Activated effector memory CD4-positive, alpha-beta T cell treated with Interleukin-2 at 50 U/mL for 16 hours (primary cell): Measurements from ENCODE around the gene PRKCQ.

Experiments
- DNase-seq: peaks from one replicate; pipeline ENCODE4 v3.0.0-alpha.2; 2020

PRKCQ gene

DNA sequence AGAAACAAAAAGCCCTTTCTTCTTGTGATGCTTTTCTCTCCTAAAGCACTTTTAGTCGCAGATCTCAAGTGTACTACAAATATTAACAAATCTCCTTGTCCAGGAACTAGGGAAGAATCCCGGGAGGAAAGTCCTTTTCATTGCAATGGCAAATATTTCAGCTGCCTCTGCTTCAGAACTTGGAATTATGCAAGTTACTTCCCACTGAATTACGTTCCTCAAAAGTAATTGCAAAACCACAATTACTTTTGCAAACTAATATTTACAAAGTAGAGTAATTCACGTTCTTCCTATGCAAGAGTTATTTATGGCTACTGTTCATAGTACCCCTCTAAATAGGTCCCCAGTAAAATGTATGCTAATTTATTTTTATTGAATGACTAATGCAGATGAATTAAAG lies 14.5 kb downstream of the PRKCQ start:
- DNase-seq: no peak

DNA sequence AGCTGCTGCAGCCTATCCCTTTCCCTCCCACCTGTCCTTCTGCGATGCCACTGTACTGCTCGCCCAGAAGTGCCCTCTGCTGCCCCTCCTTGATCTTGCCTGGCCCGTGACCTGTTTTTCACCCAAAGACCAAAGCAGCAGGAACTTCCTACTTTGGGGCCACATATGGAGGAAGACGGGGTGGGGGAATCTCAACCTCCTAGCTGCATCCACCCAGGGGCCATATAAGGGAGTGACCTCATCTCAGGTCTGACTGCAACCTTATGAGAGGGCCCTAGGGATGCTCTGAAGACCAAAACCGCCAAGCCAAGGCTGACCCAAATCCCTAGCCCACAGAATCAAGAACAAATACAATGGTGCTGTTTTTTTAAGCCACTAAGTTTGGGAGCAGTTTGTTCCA lies 15.7 kb downstream of the PRKCQ start:
- no peak for DNase-seq

- no peak for DNase-seq
Observed at GRCh38 chr10:6563731-6564130, 16.3 kb downstream of the PRKCQ start.

DNA sequence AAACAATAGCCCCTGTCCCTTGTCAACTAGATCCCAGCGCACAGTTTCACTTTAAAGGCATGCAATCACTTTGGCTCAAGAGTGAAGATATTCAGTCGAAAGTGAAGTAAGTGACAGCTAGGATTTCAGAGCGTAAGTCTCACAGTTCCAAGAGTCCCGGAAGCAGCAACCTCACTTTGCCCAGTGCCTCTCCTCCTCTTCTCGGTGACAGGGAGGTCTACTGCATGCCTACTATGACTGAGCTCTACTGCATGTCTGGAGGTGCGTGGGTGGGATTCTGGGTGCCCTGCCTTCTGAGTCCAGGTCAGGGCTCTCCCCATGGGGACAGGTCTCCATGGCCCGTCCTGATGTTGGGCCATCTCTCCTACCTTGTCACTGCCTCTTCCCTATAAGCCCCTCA lies 17.0 kb downstream of the PRKCQ start:
- DNase-seq: no peak

- no peak for DNase-seq
Observed at GRCh38 chr10:6562221-6562620, 17.9 kb downstream of the PRKCQ start.

DNA sequence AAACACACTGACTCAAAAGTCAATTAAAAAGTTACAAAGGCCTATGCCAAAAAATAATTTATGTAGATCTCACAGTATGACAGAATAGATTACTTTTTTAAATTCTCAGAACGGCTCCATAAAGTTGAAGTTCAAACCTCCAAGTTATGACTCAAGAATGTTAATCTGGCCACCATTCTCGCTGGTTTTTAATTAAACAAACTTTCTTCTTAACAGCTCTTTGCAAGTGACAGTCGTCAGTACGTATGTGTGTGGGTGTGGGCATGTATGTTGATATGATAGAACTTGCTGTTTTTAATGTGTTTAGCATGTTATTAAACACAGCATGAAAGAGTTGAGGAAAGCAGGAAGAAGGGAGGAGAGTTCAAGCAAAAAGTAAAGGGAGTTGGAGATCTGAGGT lies 18.5 kb downstream of the PRKCQ start:
- no peak for DNase-seq

GRCh38 chr10:6558759-6559461 lies 21.2 kb downstream of the PRKCQ start:
- no peak for DNase-seq

DNA sequence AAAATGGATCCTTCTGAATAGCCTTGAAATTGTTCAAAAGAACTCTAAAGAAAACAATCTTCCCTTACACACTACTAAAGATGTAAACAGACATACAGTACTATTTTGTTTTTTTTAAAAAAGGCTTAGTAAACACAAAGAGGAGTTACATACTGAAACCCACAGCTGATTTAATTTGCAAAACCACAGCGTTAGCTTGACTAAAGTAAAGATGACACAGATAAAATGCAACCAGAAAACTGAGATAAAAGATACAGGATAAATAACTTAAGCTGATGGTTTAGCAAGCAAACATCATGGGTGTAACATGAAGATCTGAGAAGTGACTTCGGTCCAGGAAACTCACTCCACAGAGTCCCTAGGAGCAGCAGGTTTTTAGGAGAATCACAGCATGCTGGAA lies 21.8 kb downstream of the PRKCQ start:
- no peak for DNase-seq

DNA sequence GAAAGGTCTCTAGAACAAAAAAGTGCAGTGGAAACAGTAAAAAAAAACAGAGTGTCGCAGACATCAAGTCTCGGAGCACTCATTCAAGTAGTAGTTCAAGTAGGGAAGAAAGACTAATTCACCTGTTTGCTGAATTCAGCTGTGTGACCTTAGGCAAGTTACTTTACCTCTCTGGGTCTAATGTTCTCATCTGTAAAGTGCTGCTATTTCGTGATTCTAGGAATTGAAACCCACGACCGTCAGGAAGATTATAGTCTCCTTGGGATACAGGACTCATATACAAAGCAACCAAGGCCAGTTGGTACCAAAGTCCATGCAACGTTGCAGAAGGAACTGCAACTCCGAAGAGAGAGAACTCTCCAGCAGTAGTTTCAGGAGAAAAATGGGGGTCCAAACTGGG lies 26.1 kb downstream of the PRKCQ start:
- no peak for DNase-seq

DNA sequence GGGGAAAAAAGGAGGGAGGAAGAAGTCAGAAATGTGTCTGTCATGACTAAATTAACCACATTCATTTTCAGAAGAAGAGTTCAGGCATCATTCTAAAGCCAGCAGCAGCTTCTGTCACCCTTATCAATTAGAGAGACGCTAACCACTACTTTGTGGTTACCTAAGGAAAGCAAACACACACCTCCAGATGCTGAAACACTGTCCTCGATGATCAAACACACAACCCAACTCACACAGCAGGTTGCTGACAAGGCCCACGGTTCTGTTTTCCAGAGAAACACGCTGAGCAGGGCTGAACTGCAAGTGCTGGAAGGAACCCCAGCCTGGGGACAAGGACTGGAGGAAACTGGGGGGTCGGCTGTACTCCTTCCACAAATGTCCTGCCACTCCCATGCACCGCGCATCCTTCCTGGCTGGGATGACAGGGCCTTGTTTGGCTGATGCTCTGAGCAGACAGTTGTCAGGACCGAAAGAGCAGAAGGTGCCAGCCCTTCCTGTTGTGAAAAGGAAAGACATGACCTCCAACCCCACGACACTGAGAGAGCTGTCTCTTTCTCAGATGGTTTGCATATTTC lies 36.6 kb downstream of the PRKCQ start:
- peak; percentile 40 for DNase-seq

GRCh38 chr10:6542999-6543430 lies 37.1 kb downstream of the PRKCQ start:
- peak; percentile 48 for DNase-seq

DNA sequence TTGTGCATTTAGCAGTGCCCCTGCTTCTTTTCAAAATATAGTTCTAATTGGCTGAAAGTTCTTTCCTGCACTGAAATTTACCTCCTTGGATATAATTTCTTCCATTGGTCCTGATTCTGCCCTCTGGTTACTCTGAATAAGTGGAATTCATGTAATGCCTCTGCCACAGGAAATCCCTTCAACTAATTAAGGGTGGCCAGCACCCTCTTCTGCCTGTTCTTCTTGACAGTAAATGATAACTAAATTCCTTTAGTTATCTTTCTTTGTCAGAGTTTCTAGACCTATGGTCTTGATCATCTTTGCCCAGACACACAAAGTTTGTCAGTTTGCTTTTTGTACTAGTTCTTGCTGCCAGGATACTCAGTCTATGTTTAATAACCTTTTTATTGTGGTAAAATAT lies 40.2 kb downstream of the PRKCQ start:
- DNase-seq: no peak

- no peak for DNase-seq
Observed at GRCh38 chr10:6537770-6538169, 42.3 kb downstream of the PRKCQ start.

- DNase-seq: no peak
Observed at GRCh38 chr10:6536102-6536501, 44.0 kb downstream of the PRKCQ start.

DNA sequence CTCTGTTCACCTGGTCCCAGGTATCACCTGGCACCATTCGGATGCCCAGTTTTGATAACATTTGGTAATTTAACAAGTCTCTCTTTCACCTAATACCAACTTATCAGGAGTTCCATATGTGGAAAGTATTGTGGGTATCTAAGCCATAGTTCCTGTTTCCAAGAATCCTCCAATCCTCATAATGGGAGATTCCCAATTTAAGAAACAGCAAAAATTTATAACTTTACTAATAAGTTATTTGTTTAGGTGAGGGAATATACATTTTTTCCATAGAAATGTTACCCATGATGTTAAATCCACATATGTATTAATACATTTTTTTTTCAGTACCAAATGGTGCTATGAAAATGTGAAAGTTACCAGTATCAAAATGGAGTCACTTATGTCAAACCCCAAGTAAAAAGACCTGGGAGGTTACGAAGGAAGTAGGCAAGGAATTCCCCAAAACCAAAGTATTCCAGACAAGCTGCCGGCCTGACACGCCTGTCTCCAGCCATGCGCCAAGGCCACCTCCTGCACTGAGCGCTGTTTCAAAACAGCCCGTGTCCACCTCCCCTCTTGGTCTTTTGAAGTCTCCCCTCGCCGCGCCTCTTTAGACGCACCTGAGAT lies 44.8 kb downstream of the PRKCQ start:
- no peak for DNase-seq

GRCh38 chr10:6532321-6532720 lies 47.8 kb downstream of the PRKCQ start:
- DNase-seq: no peak

- DNase-seq: no peak
Observed at GRCh38 chr10:6530966-6531365, 49.1 kb downstream of the PRKCQ start.

DNA sequence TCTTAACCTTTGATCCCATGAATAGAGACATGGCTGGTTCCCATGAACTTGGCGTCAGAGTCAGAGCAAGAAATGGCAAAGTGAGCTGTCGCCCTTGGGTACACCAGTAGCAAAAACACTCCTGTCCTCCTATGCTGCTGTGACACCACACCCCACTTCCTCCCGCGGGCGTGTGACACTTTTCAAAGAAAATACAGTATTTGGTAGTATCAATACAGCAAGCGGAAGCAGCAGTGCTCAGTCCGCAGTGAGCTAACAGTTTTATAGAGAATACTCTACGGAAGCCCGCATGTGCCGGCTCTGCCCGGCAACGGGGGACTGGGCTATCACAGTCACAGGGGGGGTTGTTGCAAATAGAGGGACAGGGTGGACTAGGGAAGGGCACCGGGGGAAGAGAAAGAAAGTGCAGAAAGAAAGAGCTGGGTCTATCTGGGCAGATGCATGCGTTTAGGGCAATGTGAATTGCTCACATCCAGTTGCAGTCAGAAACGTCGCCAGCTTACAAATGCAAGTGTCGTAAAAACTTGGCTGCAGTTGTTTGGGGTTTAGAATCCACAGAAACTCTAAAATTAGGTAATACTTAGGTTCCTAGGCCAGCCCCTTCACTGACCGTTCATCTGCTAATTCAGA lies 49.8 kb downstream of the PRKCQ start:
- peak; percentile 75 for DNase-seq

GRCh38 chr10:6528198-6528950 lies 51.7 kb downstream of the PRKCQ start:
- DNase-seq: no peak

DNA sequence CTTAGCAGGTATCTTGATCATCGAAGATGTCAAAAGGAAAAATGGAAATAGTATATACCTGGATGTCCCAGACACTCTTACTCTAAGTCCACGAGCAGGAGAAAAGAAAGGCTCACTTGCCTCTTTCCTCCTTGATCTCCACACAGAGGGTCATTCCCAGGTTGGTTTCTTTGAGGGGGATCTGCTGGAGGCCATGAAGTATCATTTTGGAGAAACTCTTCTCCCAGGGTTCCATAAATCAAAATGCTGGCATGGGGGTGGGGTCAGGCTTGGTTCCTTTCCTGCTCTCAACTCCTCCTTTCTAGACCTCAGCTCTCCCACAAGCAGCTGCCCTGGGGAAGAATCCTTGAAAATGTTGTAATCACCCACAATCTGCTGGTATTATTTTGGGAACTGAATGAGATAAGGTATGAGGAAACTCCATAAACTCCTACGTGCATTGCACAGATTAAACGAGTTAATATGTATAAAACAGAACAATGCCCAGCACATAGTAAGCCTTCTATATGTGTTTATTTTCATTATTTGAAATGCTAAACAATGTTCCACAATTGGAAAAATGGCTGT lies 54.4 kb downstream of the PRKCQ start:
- DNase-seq: no peak

DNA sequence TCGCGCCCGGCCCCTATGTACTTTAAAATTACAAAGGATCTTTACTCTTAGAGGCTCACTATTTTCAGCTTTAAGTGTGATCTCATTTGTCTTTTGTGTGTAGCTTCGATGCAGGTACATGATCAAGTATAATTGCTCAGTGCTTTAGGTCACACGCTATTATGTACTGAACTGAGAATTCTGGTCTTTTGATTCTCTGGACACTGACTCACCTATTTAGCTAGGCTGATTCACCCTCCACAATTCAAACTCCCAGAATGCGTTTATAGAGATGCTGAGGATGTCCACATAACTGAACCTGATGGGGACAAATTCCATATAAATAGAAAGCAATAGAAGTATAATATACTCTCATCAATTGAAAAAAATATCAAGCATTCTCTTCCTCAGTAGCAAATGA lies 57.8 kb downstream of the PRKCQ start:
- no peak for DNase-seq

- no peak for DNase-seq
Observed at GRCh38 chr10:6520138-6520537, 59.9 kb downstream of the PRKCQ start.
